DOHH2 (cell line): Measurements from ENCODE around the gene EPHA6.

Source experiments
- CTCF ChIP-seq: fragments of 200-600 bp; sonication (generic); IDR thresholded peaks from one replicate; pipeline ENCODE4 v1.5.1; 2014; ENCODE audit warnings: antibody characterized with exemption, mild to moderate bottlenecking, low read depth, low read length; ENCODE audit not compliant: poor library complexity, severe bottlenecking
- EZH2phosphoT487 ChIP-seq: fragments of 200-600 bp; sonication (generic); IDR thresholded peaks from 2 replicates; pipeline ENCODE4 v1.6.1; 2017; ENCODE audit warnings: borderline replicate concordance, mild to moderate bottlenecking, antibody characterized with exemption, low read length, moderate library complexity, mixed read lengths

GRCh38 chr3:97421565-97421964 is 607.2 kb downstream of the EPHA6 start:
- TF ChIP-seq CTCF (no peak), EZH2phosphoT487 (no peak)
